Activated naive CD8-positive, alpha-beta T cell treated with anti-CD3 and anti-CD28 coated beads, Interleukin-2, amount 50 U/mL, for 24 hours (primary cell): ENCODE data around the gene PLEKHO1.
"Not testable (repeated sequence)": the region's sequence is repeated elsewhere in the genome, so short reads cannot be mapped to it uniquely, and the experiment has no call there.

ENCODE experiments used
- ATAC-seq: fragments of 150-1000 bp; cut with Tn5 transposase; one replicate; pipeline ENCODE4 v1.10.0; 2021
- DNase-seq: peaks from one replicate; pipeline ENCODE4 v3.0.0; 2021
- H3K27ac Mint-ChIP-seq: one replicate; pipeline ENCODE4 v1.8.0; 2021; ENCODE audit warnings: mild to moderate bottlenecking, mixed read lengths
- H3K27me3 Mint-ChIP-seq: one replicate; pipeline ENCODE4 v1.8.0; 2021; ENCODE audit warnings: mixed read lengths
- H3K36me3 Mint-ChIP-seq: one replicate; pipeline ENCODE4 v1.8.0; 2021; ENCODE audit warnings: low read depth, mixed read lengths
- H3K4me1 Mint-ChIP-seq: one replicate; pipeline ENCODE4 v1.8.0; 2021; ENCODE audit warnings: mixed read lengths
- H3K4me3 Mint-ChIP-seq: one replicate; pipeline ENCODE4 v1.8.0; 2021; ENCODE audit warnings: mild to moderate bottlenecking, moderate library complexity, mixed read lengths
- H3K9me3 Mint-ChIP-seq: one replicate; pipeline ENCODE4 v1.8.0; 2021; ENCODE audit warnings: mixed read lengths

The PLEKHO1 gene

GRCh38 chr1:150176593-150176992, 26.9 kb downstream of the PLEKHO1 start:
- Mint-ChIP-seq H3K27ac (no peak overlapping the region), H3K36me3 (no peaks in the 10 kb centered on the region), H3K27me3 (no peaks in the 10 kb centered on the region), H3K4me3 (no peak overlapping the region), H3K9me3 (no peaks in the 10 kb centered on the region), H3K4me1 (no peaks in the 10 kb centered on the region)
- DNase-seq (no peak), ATAC-seq (no peak)

- Mint-ChIP-seq H3K4me1 (no peaks in the 10 kb centered on the region), H3K27me3 (no peaks in the 10 kb centered on the region), H3K4me3 (no peak overlapping the region), H3K36me3 (no peaks in the 10 kb centered on the region), H3K9me3 (no peaks in the 10 kb centered on the region), H3K27ac (no peak overlapping the region)
- no peak for ATAC-seq
- DNase-seq = no peak
Measured at GRCh38 chr1:150178548-150178947, 28.8 kb downstream of the PLEKHO1 start.

- H3K36me3 Mint-ChIP-seq = no peaks in the 10 kb centered on the region
- ATAC-seq = no peak
- H3K27me3 Mint-ChIP-seq = no peaks in the 10 kb centered on the region
- H3K9me3 Mint-ChIP-seq = no peaks in the 10 kb centered on the region
- no peak for DNase-seq
- no peak overlapping the region for H3K27ac Mint-ChIP-seq
- H3K4me1 Mint-ChIP-seq = no peaks in the 10 kb centered on the region
- no peak overlapping the region for H3K4me3 Mint-ChIP-seq
Measured at GRCh38 chr1:150179867-150180266, 30.2 kb downstream of the PLEKHO1 start.

- no peaks in the 10 kb centered on the region for H3K9me3 Mint-ChIP-seq
- no peak for ATAC-seq
- no peaks in the 10 kb centered on the region for H3K36me3 Mint-ChIP-seq
- DNase-seq = no peak
- H3K4me3 Mint-ChIP-seq = no peak overlapping the region
- H3K27me3 Mint-ChIP-seq = no peaks in the 10 kb centered on the region
- H3K4me1 Mint-ChIP-seq = no peaks in the 10 kb centered on the region
- no peak overlapping the region for H3K27ac Mint-ChIP-seq
Measured at GRCh38 chr1:150180474-150180873, 30.8 kb downstream of the PLEKHO1 start.

- DNase-seq (no peak), ATAC-seq (no peak)
- Mint-ChIP-seq H3K9me3 (no peaks in the 10 kb centered on the region), H3K4me1 (peaks cover 7% of the 10 kb centered on the region), H3K27me3 (no peaks in the 10 kb centered on the region), H3K4me3 (no peak overlapping the region), H3K36me3 (no peaks in the 10 kb centered on the region), H3K27ac (no peak overlapping the region)
Measured at GRCh38 chr1:150182247-150182646, 32.5 kb downstream of the PLEKHO1 start.

GRCh38 chr1:150183061-150183460, 33.3 kb downstream of the PLEKHO1 start:
- Mint-ChIP-seq H3K9me3 (no peaks in the 10 kb centered on the region), H3K4me3 (no peak overlapping the region), H3K4me1 (peaks cover 12% of the 10 kb centered on the region), H3K27ac (no peak overlapping the region), H3K27me3 (no peaks in the 10 kb centered on the region), H3K36me3 (no peaks in the 10 kb centered on the region)
- DNase-seq (no peak), ATAC-seq (no peak)

GRCh38 chr1:150185481-150185880, 35.8 kb downstream of the PLEKHO1 start:
- no peak overlapping the region for H3K27ac Mint-ChIP-seq
- peaks cover 12% of the 10 kb centered on the region for H3K4me1 Mint-ChIP-seq
- no peak for DNase-seq
- no peak overlapping the region for H3K4me3 Mint-ChIP-seq
- no peaks in the 10 kb centered on the region for H3K9me3 Mint-ChIP-seq
- no peaks in the 10 kb centered on the region for H3K36me3 Mint-ChIP-seq
- no peaks in the 10 kb centered on the region for H3K27me3 Mint-ChIP-seq
- no peak for ATAC-seq

- DNase-seq, H3K27me3 Mint-ChIP-seq, H3K36me3 Mint-ChIP-seq, ATAC-seq, H3K9me3 Mint-ChIP-seq, H3K27ac Mint-ChIP-seq, H3K4me3 Mint-ChIP-seq: not testable (repeated sequence)
- H3K4me1 Mint-ChIP-seq = peaks cover 12% of the 10 kb centered on the region
Measured at GRCh38 chr1:150186438-150186788, 36.7 kb downstream of the PLEKHO1 start.

- Mint-ChIP-seq H3K9me3 (no peaks in the 10 kb centered on the region), H3K4me1 (peaks cover 12% of the 10 kb centered on the region), H3K4me3 (peak overlapping the region; percentile 48), H3K27ac (peak overlapping the region; percentile 68), H3K36me3 (no peaks in the 10 kb centered on the region), H3K27me3 (no peaks in the 10 kb centered on the region)
- DNase-seq (no peak), ATAC-seq (peak; percentile 69)
Measured at GRCh38 chr1:150186789-150187559, 37.3 kb downstream of the PLEKHO1 start.

- Mint-ChIP-seq H3K27me3 (no peaks in the 10 kb centered on the region), H3K36me3 (no peaks in the 10 kb centered on the region), H3K4me3 (peak overlapping the region; percentile 20), H3K4me1 (peaks cover 12% of the 10 kb centered on the region), H3K27ac (no peak overlapping the region), H3K9me3 (no peaks in the 10 kb centered on the region)
- DNase-seq (no peak), ATAC-seq (peak; percentile 20)
Measured at GRCh38 chr1:150187560-150187931, 37.8 kb downstream of the PLEKHO1 start.

- Mint-ChIP-seq H3K4me3 (no peak overlapping the region), H3K27ac (no peak overlapping the region), H3K4me1 (peaks cover 8% of the 10 kb centered on the region), H3K36me3 (no peaks in the 10 kb centered on the region), H3K9me3 (no peaks in the 10 kb centered on the region), H3K27me3 (peaks cover 4% of the 10 kb centered on the region)
- DNase-seq (no peak), ATAC-seq (no peak)
Measured at GRCh38 chr1:150192012-150192411, 42.3 kb downstream of the PLEKHO1 start.

GRCh38 chr1:150194381-150195031, 44.8 kb downstream of the PLEKHO1 start:
- Mint-ChIP-seq H3K27me3 (peaks cover 4% of the 10 kb centered on the region), H3K27ac (no peak overlapping the region), H3K9me3 (no peaks in the 10 kb centered on the region), H3K36me3 (no peaks in the 10 kb centered on the region), H3K4me1 (no peaks in the 10 kb centered on the region), H3K4me3 (no peak overlapping the region)
- DNase-seq (no peak), ATAC-seq (no peak)

- Mint-ChIP-seq H3K36me3 (no peaks in the 10 kb centered on the region), H3K27me3 (peaks cover 4% of the 10 kb centered on the region), H3K27ac (no peak overlapping the region), H3K4me1 (no peaks in the 10 kb centered on the region), H3K4me3 (no peak overlapping the region), H3K9me3 (no peaks in the 10 kb centered on the region)
- DNase-seq = no peak
- no peak for ATAC-seq
Measured at GRCh38 chr1:150196417-150196816, 46.7 kb downstream of the PLEKHO1 start.

- no peak overlapping the region for H3K27ac Mint-ChIP-seq
- no peak overlapping the region for H3K4me3 Mint-ChIP-seq
- DNase-seq (no peak), ATAC-seq (no peak)
- H3K4me1 Mint-ChIP-seq = peaks cover 2% of the 10 kb centered on the region
- H3K27me3 Mint-ChIP-seq = no peaks in the 10 kb centered on the region
- no peaks in the 10 kb centered on the region for H3K9me3 Mint-ChIP-seq
- no peaks in the 10 kb centered on the region for H3K36me3 Mint-ChIP-seq
Measured at GRCh38 chr1:150207281-150207971, 57.7 kb downstream of the PLEKHO1 start.

GRCh38 chr1:150208460-150208859, 58.7 kb downstream of the PLEKHO1 start:
- H3K36me3 Mint-ChIP-seq, DNase-seq, H3K4me3 Mint-ChIP-seq, H3K27ac Mint-ChIP-seq, H3K27me3 Mint-ChIP-seq, H3K9me3 Mint-ChIP-seq, H3K4me1 Mint-ChIP-seq, ATAC-seq: not testable (repeated sequence)
